ENCODE results near the gene LAD1.

DNA sequence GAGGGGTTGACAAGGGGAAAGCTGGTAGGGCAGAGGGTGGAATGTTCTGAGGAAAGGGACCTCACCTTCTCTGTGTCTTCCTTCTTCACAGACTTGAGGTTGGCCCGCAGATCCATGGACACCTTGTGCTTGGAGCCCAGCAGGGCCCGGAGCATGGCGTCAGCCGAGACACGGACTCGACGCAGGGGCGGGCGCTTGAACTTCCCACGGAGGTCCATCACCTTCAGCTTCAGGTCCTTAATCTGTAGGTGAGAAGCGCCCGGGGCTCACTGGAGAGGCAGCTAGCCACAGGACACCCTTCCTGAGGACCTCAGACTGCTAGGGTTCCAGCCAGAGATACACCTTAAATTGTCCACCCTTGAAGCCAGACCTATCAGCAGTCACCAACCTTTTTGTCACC is 12.2 kb upstream of the LAD1 start:
- no peak for TF ChIP-seq POLR2A (IDR thresholded peaks at IDR 0.05; ENCODE audit: low read length)
- TF ChIP-seq GATA1 (IDR thresholded peaks at IDR 0.05; ENCODE audit: low read depth, low read length) = no peak
